Smooth muscle cell (in vitro differentiated cells): ENCODE data around the gene IRX4. TPM values are rescaled to one million over a fixed set of nuclear protein-coding genes. Genes with fewer than 3 reads are reported as not detected.

Experiments used
- DNase-seq: peaks from one replicate; lab custom pipeline; 2025; ENCODE audit not compliant: unreplicated experiment; lab: John Stamatoyannopoulos, UW
- H2AFZ ChIP-seq: fragments of 200-600 bp; sonication (generic); 2 replicates; pipeline ENCODE4 v1.6.0; 2016; ENCODE audit warnings: antibody characterized with exemption, low read depth, mild to moderate bottlenecking
- H3F3A ChIP-seq: fragments of 200-600 bp; sonication (generic); 2 replicates; pipeline ENCODE4 v1.6.0; 2017; ENCODE audit warnings: antibody characterized with exemption, low read depth
- H3K27ac ChIP-seq: fragments of 200-600 bp; sonication (generic); 2 replicates; pipeline ENCODE4 v1.5.1; 2016; ENCODE audit warnings: low read depth, mild to moderate bottlenecking
- H3K27me3 ChIP-seq: fragments of 200-600 bp; sonication (generic); 2 replicates; pipeline ENCODE4 v1.6.1; 2016; ENCODE audit warnings: low read depth, mild to moderate bottlenecking
- H3K36me3 ChIP-seq: fragments of 200-600 bp; sonication (generic); 2 replicates; pipeline ENCODE4 v1.5.1; 2016; ENCODE audit warnings: low read depth
- H3K4me1 ChIP-seq: fragments of 200-600 bp; sonication (generic); 2 replicates; pipeline ENCODE4 v1.5.1; 2016; ENCODE audit warnings: low read depth
- H3K4me2 ChIP-seq: fragments of 200-600 bp; sonication (generic); 2 replicates; pipeline ENCODE4 v1.6.0; 2016; ENCODE audit warnings: mild to moderate bottlenecking
- H3K4me3 ChIP-seq: fragments of 200-600 bp; sonication (generic); 2 replicates; pipeline ENCODE4 v1.5.1; 2016; ENCODE audit warnings: mild to moderate bottlenecking
- H3K79me2 ChIP-seq: fragments of 200-600 bp; sonication (generic); 2 replicates; pipeline ENCODE4 v1.6.0; 2016; ENCODE audit warnings: low read depth, mild to moderate bottlenecking
- H3K9ac ChIP-seq: fragments of 200-600 bp; sonication (generic); 2 replicates; pipeline ENCODE4 v1.6.0; 2016; ENCODE audit warnings: low read depth
- H3K9me3 ChIP-seq: fragments of 200-600 bp; sonication (generic); replicated peaks from 2 replicates; pipeline ENCODE4 v1.5.1; 2016; ENCODE audit warnings: low read depth
- H4K20me1 ChIP-seq: fragments of 200-600 bp; sonication (generic); 2 replicates; pipeline ENCODE4 v1.6.0; 2016; ENCODE audit warnings: low read depth
- WGBS: methylation state at CpG from one replicate; pipeline ENCODE4 v1.1.7; 2016; ENCODE audit warnings: low lambda C conversion rate; 5-methylcytosine and 5-hydroxymethylcytosine counted together
- polyA plus RNA-seq: library from polyadenylated mRNA; unstranded; fragments of >200 nt; fragmentation: Nextera tagmentation; extraction: Ambion mirVana; gene quantifications from 2 replicates; pipeline ENCODE4 v1.2.1, GENCODE V29; 2016
- total RNA-seq: library from RNA; depleted of rRNA; stranded (reverse); fragments of >200 nt; gene quantifications from 2 replicates; pipeline ENCODE4 v1.2.3, GENCODE V29; 2014
- TF ChIP-seq, protein P1 (sequence below): fragments of 200-600 bp; sonication (generic); IDR thresholded peaks from 2 replicates; pipeline ENCODE4 v1.5.1; 2017; ENCODE audit warnings: borderline replicate concordance, mild to moderate bottlenecking, antibody characterized with exemption; ENCODE audit not compliant: insufficient read depth, poor library complexity, severe bottlenecking

Gene IRX4
- total and polyA plus RNA-seq, 2 experiments from 2014 or later, result 0.18 to 0.40 TPM

DNA sequence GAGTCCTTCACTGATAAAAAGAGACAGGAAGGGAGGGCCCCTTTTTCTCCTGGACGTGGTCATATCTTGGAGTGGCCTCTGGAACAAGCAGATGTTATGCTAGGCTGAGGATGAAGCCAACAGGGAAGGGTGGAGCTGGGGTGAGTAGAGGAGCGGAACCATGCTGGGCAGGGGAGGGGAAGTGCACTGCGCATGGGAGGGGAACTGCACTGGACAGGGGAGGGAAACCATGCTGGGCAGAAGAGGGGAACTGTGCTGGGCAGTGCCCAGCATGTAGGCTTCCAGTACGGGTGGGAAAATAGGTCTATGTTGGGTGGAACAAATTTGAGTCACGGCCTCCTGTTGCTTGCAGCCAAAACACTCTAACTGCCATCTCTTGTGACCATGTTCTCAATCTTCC is 19.3 kb upstream of the IRX4 start:
- Histone ChIP-seq H3F3A (no peaks in the 10 kb centered on the region), H3K4me2 (no peak overlapping the region), H3K9ac (no peak overlapping the region), H3K4me1 (no peaks in the 10 kb centered on the region), H2AFZ (no peak overlapping the region), H3K27me3 (peaks cover 11% of the 10 kb centered on the region), H3K36me3 (no peaks in the 10 kb centered on the region), H4K20me1 (no peaks in the 10 kb centered on the region), H3K27ac (no peak overlapping the region), H3K9me3 (no peaks in the 10 kb centered on the region), H3K4me3 (no peak overlapping the region), H3K79me2 (no peaks in the 10 kb centered on the region)
- TF ChIP-seq, protein P1, sequence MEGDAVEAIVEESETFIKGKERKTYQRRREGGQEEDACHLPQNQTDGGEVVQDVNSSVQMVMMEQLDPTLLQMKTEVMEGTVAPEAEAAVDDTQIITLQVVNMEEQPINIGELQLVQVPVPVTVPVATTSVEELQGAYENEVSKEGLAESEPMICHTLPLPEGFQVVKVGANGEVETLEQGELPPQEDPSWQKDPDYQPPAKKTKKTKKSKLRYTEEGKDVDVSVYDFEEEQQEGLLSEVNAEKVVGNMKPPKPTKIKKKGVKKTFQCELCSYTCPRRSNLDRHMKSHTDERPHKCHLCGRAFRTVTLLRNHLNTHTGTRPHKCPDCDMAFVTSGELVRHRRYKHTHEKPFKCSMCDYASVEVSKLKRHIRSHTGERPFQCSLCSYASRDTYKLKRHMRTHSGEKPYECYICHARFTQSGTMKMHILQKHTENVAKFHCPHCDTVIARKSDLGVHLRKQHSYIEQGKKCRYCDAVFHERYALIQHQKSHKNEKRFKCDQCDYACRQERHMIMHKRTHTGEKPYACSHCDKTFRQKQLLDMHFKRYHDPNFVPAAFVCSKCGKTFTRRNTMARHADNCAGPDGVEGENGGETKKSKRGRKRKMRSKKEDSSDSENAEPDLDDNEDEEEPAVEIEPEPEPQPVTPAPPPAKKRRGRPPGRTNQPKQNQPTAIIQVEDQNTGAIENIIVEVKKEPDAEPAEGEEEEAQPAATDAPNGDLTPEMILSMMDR, result no peak
- DNase-seq, result no peak
- 87% methylated on average over 5 of the region's 5 CpGs for WGBS

DNA sequence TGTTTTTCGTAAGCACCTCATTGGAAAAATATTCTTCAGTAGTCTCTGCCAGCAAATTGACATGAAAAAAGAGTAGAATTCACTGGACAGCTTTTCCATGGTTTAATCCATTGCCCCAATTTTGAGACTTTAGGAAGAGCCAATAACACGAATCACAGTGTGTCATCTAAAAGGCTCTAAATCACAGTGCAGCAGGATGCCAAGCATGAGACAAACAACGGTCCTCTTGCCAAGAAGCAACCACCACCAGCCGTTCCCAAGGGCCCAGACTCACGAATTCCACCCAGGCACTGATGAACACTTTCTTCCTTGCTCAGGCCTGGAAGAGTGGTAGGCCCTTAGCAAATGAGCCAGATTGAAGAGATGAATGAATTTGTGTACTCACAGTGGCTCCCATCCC is 18.3 kb upstream of the IRX4 start:
- H3K79me2 ChIP-seq, result no peaks in the 10 kb centered on the region
- no peaks in the 10 kb centered on the region for H3K9me3 ChIP-seq
- no peaks in the 10 kb centered on the region for H3K36me3 ChIP-seq
- no peaks in the 10 kb centered on the region for H4K20me1 ChIP-seq
- H3K27me3 ChIP-seq, result peaks cover 12% of the 10 kb centered on the region
- no peak overlapping the region for H3K4me3 ChIP-seq
- WGBS, result 83% methylated on average over 5 of the region's 5 CpGs
- TF ChIP-seq, protein P1, result no peak
- H3K4me2 ChIP-seq, result no peak overlapping the region
- no peaks in the 10 kb centered on the region for H3F3A ChIP-seq
- no peak for DNase-seq
- no peak overlapping the region for H3K27ac ChIP-seq
- no peak overlapping the region for H3K9ac ChIP-seq
- H3K4me1 ChIP-seq, result no peaks in the 10 kb centered on the region
- no peak overlapping the region for H2AFZ ChIP-seq

DNA sequence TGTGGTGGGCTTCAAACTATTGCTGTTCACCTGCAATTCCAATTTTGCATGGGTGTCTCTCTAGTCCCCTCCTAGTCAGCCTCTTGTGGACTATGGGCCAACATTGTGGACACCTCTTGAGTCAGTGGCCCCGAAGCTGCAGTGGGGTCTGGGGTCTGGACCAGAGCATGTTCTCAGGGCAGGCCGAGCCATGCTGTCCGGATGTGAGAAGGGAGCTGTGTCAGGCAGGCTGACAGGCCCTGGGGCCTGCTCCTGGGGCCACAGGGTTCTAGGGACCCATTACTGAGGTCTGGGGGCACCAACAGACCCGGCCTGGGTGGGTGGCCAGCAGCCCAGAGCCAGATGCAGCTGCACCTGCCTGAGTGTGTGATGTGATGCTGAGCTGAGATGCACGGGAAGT is 16.5 kb upstream of the IRX4 start:
- H2AFZ ChIP-seq, result no peak overlapping the region
- no peak overlapping the region for H3K27ac ChIP-seq
- no peak for DNase-seq
- peaks cover 30% of the 10 kb centered on the region for H3K27me3 ChIP-seq
- no peaks in the 10 kb centered on the region for H3F3A ChIP-seq
- H3K4me3 ChIP-seq, result no peak overlapping the region
- WGBS, result 85% methylated on average over 5 of the region's 5 CpGs
- H3K79me2 ChIP-seq, result no peaks in the 10 kb centered on the region
- no peak overlapping the region for H3K4me2 ChIP-seq
- no peaks in the 10 kb centered on the region for H3K4me1 ChIP-seq
- no peaks in the 10 kb centered on the region for H3K9me3 ChIP-seq
- H4K20me1 ChIP-seq, result no peaks in the 10 kb centered on the region
- H3K9ac ChIP-seq, result no peak overlapping the region
- TF ChIP-seq, protein P1, result no peak
- H3K36me3 ChIP-seq, result no peaks in the 10 kb centered on the region

DNA sequence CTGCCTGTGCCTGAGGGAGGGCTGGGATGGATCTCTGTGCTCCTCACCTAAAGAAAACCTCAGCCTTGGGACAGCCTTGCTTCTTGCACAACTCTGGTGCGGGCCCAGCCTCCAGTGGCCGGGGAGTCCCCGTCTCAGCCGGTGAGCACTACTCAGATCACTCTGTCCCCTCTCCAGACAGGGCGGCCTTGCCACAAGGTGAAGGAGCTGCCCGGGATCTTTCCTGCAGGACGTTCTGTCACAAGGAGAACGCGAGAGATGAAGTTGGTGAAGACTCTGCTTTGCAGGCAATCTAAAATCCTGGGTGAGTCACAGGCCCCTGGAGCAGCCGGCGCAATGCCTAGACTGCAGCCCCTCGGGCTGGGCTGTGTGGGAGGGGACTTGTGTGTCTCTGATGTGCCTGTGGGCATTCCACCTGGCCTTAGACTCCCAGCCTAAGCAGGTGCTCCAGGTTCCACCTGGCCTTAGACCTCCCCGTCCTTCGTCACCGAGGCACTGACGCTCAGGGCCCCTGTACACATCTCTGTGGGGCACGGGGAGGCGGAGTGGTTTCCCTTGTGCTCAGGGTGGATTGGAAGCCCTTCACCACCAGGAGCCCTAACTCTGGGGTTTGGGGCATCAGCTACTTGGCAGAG is 15.2 kb upstream of the IRX4 start:
- DNase-seq, result no peak
- Histone ChIP-seq H3K4me2 (no peak overlapping the region), H3K9ac (no peak overlapping the region), H2AFZ (no peak overlapping the region), H3K27ac (no peak overlapping the region), H3K4me1 (no peaks in the 10 kb centered on the region), H3F3A (no peaks in the 10 kb centered on the region), H3K9me3 (no peaks in the 10 kb centered on the region), H3K27me3 (peaks cover 43% of the 10 kb centered on the region), H3K4me3 (no peak overlapping the region), H3K36me3 (no peaks in the 10 kb centered on the region), H3K79me2 (no peaks in the 10 kb centered on the region), H4K20me1 (no peaks in the 10 kb centered on the region)
- TF ChIP-seq, protein P1, result no peak
- WGBS, result 81% methylated on average over 18 of the region's 18 CpGs
